ENCODE data around the gene KRTAP5-6.

The KRTAP5-6 gene

DNA sequence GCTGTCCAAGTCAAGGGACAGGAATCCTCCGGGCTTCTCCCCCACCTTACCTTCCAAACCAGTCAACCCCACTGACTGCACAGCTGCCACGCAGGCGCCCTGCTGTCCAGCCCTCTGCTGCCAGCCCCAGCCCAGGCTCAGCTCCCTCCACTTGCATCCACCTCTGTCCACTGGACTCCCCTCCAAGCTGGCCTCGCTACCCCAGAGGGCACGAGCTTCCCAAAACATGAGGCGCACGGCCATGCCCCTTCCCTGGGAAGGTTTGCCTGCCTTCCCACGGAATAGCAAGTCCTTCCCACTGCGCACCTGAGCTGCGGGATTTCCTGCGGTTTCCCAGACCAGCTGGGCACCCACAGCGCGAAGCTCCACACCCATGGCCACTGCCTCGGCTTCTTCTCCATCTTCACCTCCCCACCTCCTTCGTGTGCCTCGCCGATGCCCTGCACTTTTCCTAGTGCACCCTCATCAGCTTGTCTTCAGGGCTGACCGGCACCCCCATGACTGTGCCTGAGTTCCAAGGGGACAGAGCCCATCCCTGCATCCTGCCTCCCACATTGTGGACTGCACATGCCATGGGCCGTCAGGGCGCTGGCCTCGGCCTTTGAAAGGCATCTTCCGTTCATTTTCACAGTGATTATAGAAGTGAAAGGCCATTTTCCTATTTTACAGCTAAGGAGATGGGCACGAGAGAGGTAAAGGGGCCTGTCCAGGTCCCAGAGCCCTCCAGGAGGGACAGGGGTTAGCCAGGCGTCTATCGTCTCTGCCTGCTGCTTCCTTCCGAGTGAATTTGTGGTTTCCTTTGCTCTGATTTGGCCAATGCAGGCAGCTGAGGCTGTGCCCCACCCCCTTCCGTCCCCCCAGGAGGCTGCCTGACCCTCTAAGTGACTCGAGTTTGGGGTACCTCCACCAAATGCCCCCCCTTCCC is 37.0 kb downstream of the KRTAP5-6 start:
- no peak for DNase-seq (ENCODE audit: low read depth in 2 of 2)

DNA sequence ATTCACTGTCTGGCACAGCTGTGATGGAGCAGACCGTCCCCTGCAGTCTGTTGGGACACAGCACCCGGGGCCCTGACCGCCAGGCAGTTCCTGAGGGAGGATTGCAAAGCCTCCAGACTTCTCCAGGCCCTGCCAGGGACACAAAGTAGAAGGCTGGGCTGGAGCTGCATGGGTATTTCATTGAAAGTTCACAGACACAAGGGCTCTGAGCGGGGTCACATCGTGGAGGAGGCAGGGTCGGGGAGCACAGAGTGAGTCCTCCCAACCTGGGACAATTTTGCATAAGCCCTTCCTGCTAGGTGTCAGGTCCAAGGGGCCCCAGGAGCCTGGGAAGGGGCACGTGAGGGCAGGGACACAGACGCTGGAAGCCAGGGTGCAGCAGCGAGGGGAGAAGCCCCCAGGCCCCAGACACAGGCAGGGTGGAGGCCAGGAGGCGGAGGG is 37.7 kb downstream of the KRTAP5-6 start:
- no peak for DNase-seq (ENCODE audit: low read depth in 2 of 2)

DNA sequence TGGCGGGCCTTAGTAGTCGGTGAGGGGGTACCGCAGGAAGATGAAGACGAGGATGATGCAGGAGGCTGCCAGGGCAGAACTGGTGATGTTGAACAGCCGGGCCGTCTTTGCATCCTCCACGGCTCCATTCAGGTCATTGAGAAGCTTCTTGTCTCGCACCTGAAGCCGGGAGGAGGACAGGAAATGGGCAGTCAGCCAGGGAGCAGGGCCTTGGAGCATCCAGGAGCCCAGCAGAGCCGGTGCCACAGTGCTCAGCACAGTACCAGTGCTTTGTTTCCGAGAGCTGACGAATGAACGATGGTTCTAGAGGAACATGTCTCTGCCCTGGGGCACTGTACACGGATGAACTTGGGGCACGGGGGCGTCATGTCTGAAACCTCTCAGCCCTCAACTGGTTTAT is 38.3 kb downstream of the KRTAP5-6 start:
- no peak for DNase-seq (ENCODE audit: low read depth in 2 of 2)

DNA sequence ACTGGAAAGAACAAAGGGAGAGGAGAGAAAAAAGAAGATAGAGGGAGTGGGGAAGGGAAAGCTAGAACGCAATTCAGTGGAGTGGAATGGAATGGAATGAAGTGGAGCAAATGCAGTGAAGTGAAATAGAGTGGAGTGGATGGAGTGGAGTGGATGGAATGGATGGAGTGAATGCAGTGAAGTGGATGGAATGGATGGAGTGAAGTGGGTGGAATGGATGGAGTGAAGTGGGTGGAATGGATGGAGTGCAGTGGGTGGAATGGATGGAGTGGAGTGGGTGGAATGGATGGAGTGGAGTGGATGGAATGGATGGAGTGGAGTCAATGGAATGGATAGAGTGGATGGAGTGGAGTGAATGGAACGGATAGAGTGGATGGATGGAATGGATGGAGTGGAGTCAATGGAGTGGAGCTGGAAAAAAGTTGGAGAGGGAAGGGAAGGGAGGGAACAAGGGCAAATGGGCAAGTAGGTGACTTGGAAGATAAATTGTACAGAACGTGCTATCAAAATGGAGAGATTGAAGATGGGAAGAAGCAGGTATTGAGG is 39.5 kb downstream of the KRTAP5-6 start:
- no peak for DNase-seq (ENCODE audit: low read depth in 2 of 2)

DNA sequence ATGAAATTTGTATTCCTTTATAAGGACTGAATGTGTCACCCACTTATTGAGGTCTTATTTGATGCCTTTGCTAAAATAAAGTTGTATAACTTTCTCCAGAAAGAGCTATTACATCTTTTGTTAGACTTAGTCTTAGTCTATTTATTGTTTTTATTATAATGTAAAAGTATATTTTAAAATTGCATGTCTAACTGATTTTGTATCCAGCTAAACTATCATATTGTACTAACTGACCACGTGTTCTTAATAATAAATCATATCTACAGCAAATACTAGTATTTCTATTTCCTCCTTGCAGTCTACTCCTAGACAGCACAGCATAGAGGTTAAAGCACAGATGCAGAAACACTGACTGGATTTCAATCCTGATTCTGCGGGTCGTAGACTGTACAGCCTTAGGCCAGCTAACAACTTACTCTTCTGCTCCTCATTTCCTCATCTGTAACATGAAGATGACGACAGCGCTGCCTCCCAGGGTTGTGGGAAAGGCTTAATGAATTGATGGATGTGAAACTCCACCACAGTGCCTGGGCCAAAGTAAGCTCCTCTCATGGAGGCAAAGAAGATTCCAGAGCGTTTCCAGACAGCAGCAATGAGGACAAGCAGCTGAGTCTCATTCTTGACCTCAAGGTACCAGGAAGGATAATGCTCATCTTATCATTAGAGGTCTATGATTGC is 40.2 kb downstream of the KRTAP5-6 start:
- no peak for DNase-seq (ENCODE audit: low read depth in 2 of 2)

DNA sequence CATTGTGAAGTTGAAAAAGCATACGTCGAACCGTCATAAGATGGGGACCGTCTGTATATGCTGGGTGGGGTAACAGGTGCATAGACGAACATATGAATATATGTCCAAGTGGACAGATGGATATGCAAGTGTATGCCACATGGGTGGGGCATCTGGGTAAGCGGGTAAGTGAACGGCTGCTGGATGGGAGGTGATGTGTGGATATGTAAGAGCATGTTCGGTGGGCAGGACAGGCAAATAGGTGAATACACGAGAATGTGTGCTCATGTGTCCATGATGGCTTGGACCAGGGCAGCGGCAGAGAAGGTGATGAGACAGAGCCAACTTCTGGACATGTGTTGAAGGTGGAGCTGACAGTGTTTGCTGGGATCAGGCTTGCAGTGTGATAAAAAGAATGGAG is 41.4 kb downstream of the KRTAP5-6 start:
- no peak for DNase-seq (ENCODE audit: low read depth in 2 of 2)

DNA sequence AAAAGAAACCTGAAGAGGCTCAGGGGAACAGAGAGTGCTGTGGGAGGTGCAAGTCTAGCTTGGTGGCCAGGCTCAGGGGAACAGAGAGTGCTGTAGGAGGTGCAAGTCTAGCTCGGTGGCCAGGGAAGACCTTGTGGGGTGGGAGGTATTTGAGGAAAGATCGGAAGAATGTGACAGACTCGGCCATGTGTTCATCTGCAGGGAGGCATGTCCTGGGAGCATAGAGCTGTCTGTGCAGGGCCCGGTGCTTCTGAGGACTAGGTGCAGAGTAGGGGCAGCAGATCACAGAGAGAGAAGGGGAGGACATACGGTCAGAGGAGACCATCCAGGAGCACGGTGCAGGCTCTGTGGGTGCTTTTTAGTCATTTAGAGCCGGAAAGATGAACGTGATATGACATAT is 42.6 kb downstream of the KRTAP5-6 start:
- no peak for DNase-seq (ENCODE audit: low read depth in 2 of 2)

DNA sequence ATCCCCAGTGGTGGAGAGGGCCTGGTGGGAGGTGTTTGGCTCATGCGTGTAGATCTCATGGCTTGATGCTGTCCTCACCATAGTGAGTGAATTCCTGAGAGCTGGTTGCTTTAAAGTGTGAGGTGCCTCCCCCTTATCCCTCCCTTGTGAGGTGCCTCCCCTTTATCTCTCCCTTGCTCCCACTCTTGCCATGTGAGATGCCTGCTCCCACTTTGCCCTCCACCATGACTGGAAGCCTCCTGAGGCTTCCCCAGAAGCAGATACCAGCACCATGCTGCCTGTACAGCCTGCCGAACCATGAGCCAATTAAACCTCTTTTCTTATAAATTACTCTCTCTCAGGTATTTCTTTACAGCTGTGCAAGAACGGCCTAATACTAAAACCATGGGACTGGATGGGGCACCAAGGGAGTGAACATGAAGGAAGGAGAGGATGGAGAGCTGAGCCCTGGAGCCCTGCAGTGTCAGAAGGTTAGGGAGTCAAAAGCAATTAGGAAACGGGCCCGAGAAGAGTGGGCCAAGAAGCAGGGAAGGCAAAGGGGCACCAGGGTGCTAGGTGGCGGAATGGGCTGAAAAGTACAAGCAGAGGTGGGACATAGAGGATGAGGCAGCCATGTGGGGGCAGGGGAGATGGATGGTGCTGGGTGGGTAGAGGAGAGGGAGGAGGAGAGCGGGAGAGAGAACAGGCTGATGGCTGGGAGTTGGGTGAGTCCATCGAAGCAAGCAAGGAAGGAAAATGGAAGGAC is 44.0 kb downstream of the KRTAP5-6 start:
- DNase-seq (ENCODE audit: low read depth in 2 of 2), result no peak

DNA sequence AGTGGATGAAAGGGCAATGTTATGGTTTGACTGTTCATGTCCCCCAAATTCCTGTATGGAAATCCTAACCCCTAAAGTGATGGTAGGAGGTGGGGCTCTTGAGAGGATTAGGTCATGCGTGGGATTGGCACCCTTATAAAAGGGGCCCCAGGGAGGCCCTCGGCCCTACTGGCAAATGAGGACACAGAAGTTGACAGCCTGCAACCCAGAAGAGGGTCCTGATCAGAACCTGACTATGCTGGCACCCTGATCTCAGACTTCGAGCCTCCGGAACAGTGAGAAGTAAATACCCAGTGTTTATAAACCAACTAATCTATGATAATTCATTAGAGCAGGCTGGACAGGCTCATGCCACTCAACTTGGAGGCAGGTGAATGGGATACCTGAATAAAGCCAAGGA is 44.7 kb downstream of the KRTAP5-6 start:
- no peak for DNase-seq (ENCODE audit: low read depth in 2 of 2)

DNA sequence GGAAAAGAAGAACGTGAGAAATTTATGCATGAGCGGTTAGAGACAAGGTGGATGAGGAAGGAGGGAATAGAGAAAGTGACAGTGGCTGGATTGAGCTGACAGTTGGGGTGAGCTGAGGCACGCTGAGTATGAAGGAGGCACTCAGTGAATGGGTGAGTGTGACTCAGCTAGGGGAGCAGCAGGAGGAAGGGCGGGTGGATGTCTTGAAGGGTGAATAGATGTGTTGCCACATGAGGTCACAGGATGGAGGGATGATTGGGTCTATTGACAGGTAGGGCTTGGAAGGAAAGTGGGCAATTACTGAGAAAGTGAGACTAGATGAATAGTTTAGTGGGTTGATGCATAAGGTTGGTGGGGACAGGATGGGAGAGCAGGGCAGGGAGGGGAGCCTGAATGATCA is 45.4 kb downstream of the KRTAP5-6 start:
- DNase-seq (ENCODE audit: low read depth in 2 of 2), result no peak

DNA sequence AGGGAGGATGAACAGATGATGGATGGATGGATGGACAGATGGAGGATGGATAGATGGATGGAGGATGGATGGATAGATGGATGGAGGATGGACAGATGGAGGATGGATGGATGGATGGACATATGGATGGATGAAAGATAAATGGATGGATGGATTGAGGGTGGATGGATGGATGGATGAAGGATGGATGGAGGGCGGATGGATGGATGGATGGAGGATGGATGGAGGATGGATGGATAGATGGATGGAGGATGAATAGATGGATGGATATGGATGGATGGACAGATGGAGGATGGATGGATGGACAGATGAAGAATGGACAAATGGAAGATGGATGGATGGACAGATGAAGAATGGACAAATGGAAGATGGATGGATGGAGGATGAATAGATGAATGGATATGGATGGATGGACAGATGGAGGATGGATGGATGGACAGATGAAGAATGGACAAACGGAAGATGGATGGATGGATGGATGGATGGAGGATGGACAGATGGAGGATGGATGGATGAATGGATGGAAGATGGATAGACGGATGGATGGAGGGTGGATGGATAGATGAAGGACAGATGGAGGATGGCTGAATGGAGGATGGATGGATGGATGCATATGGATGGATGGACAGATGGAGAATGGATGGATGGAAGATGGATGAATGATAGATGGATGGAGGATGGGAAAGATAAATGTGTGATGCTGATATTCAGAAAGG is 46.0 kb downstream of the KRTAP5-6 start:
- no peak for DNase-seq (ENCODE audit: low read depth in 2 of 2)

DNA sequence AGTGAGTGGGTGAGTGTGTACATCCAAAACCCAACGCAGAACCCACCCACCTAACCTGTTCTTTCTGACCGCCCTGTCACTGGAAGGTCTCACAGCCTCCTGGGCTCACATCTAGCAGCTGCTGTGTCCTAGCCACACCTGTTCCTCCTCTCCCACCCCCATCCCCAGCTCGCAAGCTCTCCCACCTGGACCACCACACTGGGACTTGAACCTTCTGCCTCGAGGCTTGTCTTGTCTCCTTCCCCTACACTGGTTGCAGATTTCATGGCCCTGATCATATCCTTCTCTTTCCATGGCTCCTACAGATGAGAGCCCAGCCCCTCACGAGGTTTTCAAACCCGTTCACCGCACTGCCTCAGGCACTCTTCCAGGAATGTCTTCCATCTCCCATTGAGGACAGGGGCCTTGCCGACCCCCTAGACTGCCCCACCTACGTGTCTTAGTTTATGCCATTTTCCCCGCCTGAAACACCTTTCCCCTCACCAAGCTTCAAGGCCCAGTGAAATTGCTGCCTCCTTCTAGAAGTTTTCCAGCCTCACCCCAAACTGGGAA is 46.7 kb downstream of the KRTAP5-6 start:
- no peak for DNase-seq (ENCODE audit: low read depth in 2 of 2)

DNA sequence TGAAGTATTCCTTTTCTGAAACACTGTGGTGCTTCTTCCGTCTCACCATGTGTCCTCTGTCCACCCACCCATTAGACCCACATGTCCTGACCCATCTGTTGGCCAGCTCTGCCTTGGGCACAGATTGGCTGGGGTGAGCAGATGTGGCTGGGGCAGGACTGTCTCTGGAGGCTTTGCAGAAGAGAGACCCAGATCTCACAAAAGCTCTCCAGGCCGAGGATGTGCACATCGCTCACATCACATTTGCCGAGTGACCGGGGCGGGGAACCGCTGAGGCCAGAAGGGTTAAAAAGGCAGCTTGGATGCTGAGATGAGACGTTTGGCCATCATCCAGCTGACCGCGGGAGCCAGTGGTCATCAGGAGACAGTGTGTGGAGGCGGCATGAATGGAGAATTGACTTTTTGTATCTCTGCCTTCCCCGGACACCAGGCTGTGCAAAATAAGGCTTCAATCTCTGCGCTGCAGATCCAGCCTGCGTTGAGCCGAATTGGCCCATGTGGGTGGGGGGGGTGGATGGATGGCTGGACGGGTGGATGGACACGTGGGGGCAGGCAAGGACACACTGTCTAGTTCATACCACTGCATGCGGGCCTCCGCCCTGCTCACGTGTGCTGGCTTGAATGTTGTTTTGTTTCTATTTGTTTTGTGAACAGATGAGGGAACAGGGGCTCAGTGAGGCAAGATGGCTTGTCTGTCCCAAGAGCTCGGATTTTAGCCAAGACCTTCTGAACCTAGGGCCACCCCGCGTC is 47.3 kb downstream of the KRTAP5-6 start:
- DNase-seq (ENCODE audit: low read depth in 2 of 2), result no peak

DNA sequence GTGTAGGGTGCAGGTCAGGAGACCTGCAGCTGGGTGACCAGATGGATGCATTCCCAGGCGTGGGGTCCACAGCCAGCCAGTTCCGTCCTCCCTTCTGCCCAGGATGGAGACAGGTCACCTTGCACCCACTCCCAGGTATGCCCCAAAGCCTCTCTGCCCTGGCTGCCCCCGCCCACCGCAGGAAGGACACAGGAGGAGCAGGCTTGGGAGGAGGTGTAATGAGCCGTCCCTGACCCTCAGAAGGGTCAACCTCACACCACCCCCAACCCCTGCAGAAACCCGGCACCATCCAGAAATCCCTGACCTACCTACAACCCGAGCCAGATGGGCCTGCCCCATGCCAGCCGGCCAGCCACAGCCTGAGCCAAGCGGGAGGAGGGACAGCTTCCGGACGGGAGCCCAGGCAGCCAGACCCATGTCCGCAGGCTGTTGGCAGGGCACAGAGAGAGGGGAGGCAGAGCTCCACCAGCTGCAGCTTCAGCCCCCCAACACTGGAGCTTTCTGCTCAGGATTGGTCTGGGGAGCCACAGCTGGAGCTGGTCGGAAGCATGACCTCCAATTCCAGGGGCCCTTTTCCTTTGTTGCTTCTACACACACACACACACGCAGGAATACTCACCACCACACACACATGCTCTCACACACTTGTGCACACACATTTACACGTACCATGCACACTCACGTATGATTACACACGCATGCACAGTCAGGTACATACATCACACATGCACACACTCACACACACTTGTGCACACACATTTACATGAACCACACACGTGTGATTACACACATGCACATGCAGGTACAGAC is 48.1 kb downstream of the KRTAP5-6 start:
- no peak for DNase-seq (ENCODE audit: low read depth in 2 of 2)

DNA sequence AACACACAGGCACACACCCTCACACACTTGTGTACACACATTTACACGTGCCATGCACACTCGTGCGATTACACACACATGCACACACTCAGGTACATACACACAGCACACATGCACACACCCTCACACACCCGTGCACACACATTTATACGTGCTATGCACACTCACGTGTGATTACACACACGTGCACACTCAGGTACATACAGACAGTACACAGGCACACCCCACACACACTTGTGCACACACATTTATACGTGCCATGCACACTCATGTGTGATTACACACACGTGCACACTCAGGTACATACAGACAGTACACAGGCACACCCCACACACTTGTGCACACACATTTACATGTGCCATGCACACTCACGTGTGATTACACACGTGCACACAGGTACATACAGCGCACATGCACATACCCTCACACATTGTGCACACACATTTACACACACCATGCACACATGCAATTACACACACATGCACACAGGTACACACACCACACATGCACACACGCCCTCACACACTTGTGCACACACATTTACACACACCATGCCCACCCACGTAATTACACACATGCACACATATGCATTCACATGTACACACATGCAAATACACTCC is 48.8 kb downstream of the KRTAP5-6 start:
- DNase-seq (ENCODE audit: low read depth in 2 of 2), result no peak

DNA sequence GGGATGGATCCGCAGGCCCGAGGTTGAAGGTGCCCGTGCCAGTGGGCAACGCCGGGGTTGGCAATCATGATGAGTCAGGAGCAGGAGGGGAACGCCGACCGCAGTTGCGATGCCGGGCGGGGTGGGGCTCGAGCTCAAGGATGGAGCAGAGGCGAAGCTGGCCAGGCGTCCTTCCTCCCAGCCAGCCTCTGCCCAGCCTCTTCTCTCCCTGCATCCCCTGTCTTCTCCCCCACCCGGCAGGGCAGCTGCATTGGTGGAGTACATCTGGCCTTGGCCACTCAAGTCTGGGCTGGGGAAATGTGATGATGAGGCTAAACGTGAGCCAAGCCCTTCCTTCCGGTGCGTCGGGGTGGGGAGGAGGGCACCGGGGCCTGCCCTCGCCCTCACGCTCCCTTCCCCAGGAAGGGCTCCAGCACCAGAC is 49.5 kb downstream of the KRTAP5-6 start:
- no peak for DNase-seq (ENCODE audit: low read depth in 2 of 2)

DNA sequence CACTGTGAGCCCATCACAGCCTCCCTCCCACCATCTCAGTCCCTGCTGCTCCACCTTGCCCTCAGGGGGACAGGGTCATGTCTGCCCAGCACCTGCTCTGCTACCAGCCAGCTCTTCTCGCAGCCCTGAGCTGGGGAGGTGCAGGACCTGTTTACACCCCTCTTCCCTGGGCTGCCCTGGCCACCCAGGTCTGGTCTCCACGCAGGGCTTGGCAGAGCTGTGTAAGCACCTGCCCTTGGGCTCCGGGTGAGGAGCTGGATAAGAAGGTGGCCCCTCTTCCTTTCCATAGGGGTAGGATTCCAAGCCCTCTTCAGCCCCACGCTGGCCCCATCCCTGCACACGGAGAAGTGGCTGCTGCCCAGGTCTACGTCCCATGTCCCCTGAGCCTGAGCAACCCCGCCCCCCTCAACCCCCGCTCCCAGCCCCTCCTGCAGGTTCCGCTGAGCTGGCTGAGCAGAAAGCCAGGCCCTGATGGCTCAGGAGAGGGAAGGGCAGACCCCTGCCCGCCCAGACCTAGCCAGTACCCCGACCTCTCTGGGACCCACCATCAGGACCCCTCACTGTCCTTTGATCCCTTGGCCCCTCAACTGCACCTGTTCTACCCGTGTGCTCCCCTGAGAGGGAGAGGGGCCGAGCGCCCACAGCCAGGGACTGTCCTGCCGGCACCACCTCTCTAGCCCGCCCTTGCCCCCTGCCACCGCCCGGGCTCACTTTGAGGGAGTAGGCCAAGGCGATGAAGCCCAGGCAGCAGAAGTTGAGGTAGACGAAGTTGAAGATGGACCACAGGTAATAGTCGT is 50.2 kb downstream of the KRTAP5-6 start:
- DNase-seq (ENCODE audit: low read depth in 2 of 2), result no peak

All from stimulated activated CD8-positive, alpha-beta memory T cell treated with anti-CD3 and anti-CD28 coated beads, Interleukin-7, amount 100 ng/mL, for 1 hour (primary cell).